ENCODE measurements around the gene MARCHF4.

DNA sequence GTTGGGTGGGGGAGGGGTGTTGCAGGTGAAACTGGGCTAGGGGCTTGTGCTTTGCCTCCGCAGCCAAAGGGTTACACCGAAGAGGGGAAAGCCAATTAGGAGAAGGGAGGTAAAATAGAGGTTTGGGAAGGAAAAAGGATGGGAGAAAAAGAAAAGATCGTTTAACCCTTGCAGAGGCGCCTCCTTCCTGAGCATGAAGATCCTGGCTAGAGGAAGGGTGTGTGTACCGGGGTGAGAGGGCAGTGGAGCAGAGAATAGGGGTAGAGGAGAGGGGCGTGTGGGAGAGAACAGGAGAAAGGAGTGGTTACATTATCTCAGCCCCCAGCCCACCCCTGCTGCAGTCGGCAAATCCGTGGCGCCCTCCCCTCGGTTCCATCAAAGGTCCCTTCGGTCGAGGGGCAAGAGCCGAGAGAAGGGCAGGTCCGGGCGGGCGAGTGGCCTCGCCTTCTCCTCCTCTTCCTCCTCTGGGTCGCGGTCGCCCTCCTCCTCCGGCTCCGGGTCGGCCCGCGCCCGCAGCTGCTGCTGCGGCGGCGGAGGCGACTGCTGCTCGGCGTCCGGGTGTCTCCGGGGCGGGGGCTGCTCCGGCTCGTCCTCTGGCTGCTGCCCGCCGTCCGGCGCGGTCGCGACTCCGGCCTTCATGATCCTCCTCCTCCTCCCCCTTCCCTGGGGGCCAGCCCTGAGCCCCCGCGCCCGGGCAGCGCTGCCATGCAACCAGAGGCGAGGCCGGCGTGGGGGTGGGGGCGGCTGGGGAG, 1.1 kb downstream of the MARCHF4 start:
- TF ChIP-seq, protein P1, sequence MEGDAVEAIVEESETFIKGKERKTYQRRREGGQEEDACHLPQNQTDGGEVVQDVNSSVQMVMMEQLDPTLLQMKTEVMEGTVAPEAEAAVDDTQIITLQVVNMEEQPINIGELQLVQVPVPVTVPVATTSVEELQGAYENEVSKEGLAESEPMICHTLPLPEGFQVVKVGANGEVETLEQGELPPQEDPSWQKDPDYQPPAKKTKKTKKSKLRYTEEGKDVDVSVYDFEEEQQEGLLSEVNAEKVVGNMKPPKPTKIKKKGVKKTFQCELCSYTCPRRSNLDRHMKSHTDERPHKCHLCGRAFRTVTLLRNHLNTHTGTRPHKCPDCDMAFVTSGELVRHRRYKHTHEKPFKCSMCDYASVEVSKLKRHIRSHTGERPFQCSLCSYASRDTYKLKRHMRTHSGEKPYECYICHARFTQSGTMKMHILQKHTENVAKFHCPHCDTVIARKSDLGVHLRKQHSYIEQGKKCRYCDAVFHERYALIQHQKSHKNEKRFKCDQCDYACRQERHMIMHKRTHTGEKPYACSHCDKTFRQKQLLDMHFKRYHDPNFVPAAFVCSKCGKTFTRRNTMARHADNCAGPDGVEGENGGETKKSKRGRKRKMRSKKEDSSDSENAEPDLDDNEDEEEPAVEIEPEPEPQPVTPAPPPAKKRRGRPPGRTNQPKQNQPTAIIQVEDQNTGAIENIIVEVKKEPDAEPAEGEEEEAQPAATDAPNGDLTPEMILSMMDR (conservative IDR thresholded peaks at IDR 0.05) = no peak
- no peak for TF ChIP-seq EZH2 (IDR thresholded peaks at IDR 0.05; ENCODE audit: low read depth)

Data from PC-9 (cell line).